Measurements from ENCODE around the gene LAMC2. TPM values are rescaled to one million over a fixed set of nuclear protein-coding genes. Genes with fewer than 3 reads are reported as not detected.

The LAMC2 gene
- total and polyA plus RNA-seq, 3 experiments from 2014 or later, result not detected

DNA sequence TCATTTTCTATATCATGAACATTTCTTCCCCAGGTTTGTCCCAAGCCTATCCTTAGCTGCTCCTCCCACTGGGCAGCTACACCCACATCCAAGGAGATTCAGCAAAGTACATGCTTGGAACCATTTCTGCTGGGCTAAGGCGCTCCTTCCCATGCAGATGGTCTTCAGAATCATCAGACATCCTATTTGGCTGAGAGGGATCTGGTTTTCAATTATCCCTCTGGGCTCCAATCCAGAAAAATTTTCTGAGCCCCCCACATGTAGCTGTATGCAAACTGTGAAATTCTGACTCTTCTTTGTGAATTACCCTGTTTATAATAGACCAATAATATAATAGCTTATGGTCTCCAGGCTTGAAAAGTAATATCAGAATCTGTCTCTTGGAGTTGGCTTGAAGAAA, 99.2 kb downstream of the LAMC2 start:
- Mint-ChIP-seq H3K27ac (no peak overlapping the region), H3K9me3 (no peaks in the 10 kb centered on the region), H3K4me1 (no peaks in the 10 kb centered on the region), H3K36me3 (no peaks in the 10 kb centered on the region), H3K27me3 (peaks cover 8 to 29% of the 10 kb centered on the region in 2 donors), H3K4me3 (no peak overlapping the region)
- Histone ChIP-seq H3K36me3 (ENCODE audit: insufficient read depth, low read length) (no peaks in the 10 kb centered on the region), H3K4me3 (ENCODE audit: low read length) (no peak overlapping the region), H3K27ac (ENCODE audit: low read depth, low read length) (no peak overlapping the region), H3K27me3 (ENCODE audit: insufficient read depth, low read length, poor library complexity, severe bottlenecking) (no peaks in the 10 kb centered on the region), H3K9me3 (ENCODE audit: low read length) (no peaks in the 10 kb centered on the region), H3K4me1 (ENCODE audit: insufficient read depth, low read length) (no peaks in the 10 kb centered on the region)
- CTCF ChIA-PET, result interaction anchor here (0.9 kb wide), 1 partner anchor 399 kb away, joined by 3 read pairs; no protein-coding TSS in a partner anchor
- POLR2A ChIA-PET, result no interaction called here
- no peak for DNase-seq

GRCh38 chr1:183285746-183286145, 99.7 kb downstream of the LAMC2 start:
- no peak overlapping the region for H3K4me3 ChIP-seq (ENCODE audit: low read length)
- H3K36me3 ChIP-seq (ENCODE audit: insufficient read depth, low read length), result no peaks in the 10 kb centered on the region
- Mint-ChIP-seq H3K9me3 (no peaks in the 10 kb centered on the region), H3K27ac (no peak overlapping the region), H3K36me3 (no peaks in the 10 kb centered on the region), H3K27me3 (peaks cover 8 to 29% of the 10 kb centered on the region in 2 donors), H3K4me1 (no peaks in the 10 kb centered on the region), H3K4me3 (no peak overlapping the region)
- H3K9me3 ChIP-seq (ENCODE audit: low read length), result no peaks in the 10 kb centered on the region
- H3K27ac ChIP-seq (ENCODE audit: low read depth, low read length), result no peak overlapping the region
- ChIA-PET POLR2A (no interaction called here), CTCF (interaction anchor here (0.9 kb wide), 1 partner anchor 399 kb away, joined by 3 read pairs; no protein-coding TSS in a partner anchor)
- no peaks in the 10 kb centered on the region for H3K4me1 ChIP-seq (ENCODE audit: insufficient read depth, low read length)
- DNase-seq, result no peak
- no peaks in the 10 kb centered on the region for H3K27me3 ChIP-seq (ENCODE audit: insufficient read depth, low read length, poor library complexity, severe bottlenecking)

DNA sequence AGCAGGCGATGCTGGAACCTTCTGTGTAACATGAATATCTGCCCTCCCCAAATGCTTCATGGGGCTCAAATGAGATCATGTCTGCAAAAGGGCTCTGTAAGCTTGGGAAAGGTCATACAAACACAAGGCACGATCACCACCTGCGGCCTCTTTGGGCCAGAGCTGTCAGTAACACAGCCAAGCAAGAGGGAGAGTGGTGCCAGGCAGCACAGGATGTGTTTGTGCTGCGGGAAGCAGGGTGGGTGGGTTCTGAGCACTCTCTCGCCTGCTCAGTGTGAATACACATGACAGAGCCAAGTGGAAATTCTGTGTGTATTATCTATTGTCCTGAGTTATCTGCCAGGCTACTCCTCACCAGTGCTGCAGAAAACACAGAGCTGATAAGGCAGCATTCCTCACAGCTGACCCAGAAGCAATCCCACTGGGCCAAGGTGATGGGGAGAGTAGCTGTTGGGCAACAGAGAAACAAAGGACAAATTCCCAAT, 101.2 kb downstream of the LAMC2 start:
- no peaks in the 10 kb centered on the region for H3K36me3 ChIP-seq (ENCODE audit: insufficient read depth, low read length)
- no peaks in the 10 kb centered on the region for H3K9me3 ChIP-seq (ENCODE audit: low read length)
- H3K27me3 Mint-ChIP-seq, result peaks cover 9 to 16% of the 10 kb centered on the region in 2 donors
- CTCF ChIA-PET, result no interaction called here
- H3K4me3 ChIP-seq (ENCODE audit: low read length), result no peak overlapping the region
- DNase-seq, result no peak
- POLR2A ChIA-PET, result no interaction called here
- no peak overlapping the region for H3K27ac ChIP-seq (ENCODE audit: low read depth, low read length)
- no peaks in the 10 kb centered on the region for H3K4me1 ChIP-seq (ENCODE audit: insufficient read depth, low read length)
- no peaks in the 10 kb centered on the region for H3K27me3 ChIP-seq (ENCODE audit: insufficient read depth, low read length, poor library complexity, severe bottlenecking)
- H3K27ac Mint-ChIP-seq, result no peak overlapping the region
- H3K4me1 Mint-ChIP-seq, result no peaks in the 10 kb centered on the region
- H3K9me3 Mint-ChIP-seq, result no peaks in the 10 kb centered on the region
- H3K4me3 Mint-ChIP-seq, result no peak overlapping the region
- H3K36me3 Mint-ChIP-seq, result no peaks in the 10 kb centered on the region

- no peak overlapping the region for H3K4me3 ChIP-seq (ENCODE audit: low read length)
- H3K4me1 ChIP-seq (ENCODE audit: insufficient read depth, low read length), result no peaks in the 10 kb centered on the region
- CTCF ChIA-PET, result interaction anchor here (1.6 kb wide), 1 partner anchor 9 kb away, joined by 3 read pairs; no protein-coding TSS in a partner anchor
- peaks cover 9 to 10% of the 10 kb centered on the region in 2 donors for H3K27me3 Mint-ChIP-seq
- POLR2A ChIA-PET, result no interaction called here
- no peak for DNase-seq
- H3K27me3 ChIP-seq (ENCODE audit: insufficient read depth, low read length, poor library complexity, severe bottlenecking), result no peaks in the 10 kb centered on the region
- H3K9me3 ChIP-seq (ENCODE audit: low read length), result no peaks in the 10 kb centered on the region
- no peaks in the 10 kb centered on the region for H3K4me1 Mint-ChIP-seq
- H3K9me3 Mint-ChIP-seq, result no peaks in the 10 kb centered on the region
- no peak overlapping the region for H3K4me3 Mint-ChIP-seq
- H3K27ac ChIP-seq (ENCODE audit: low read depth, low read length), result no peak overlapping the region
- no peaks in the 10 kb centered on the region for H3K36me3 ChIP-seq (ENCODE audit: insufficient read depth, low read length)
- no peak overlapping the region for H3K27ac Mint-ChIP-seq
- no peaks in the 10 kb centered on the region for H3K36me3 Mint-ChIP-seq
Observed at GRCh38 chr1:183288583-183288982, 102.5 kb downstream of the LAMC2 start.

DNA sequence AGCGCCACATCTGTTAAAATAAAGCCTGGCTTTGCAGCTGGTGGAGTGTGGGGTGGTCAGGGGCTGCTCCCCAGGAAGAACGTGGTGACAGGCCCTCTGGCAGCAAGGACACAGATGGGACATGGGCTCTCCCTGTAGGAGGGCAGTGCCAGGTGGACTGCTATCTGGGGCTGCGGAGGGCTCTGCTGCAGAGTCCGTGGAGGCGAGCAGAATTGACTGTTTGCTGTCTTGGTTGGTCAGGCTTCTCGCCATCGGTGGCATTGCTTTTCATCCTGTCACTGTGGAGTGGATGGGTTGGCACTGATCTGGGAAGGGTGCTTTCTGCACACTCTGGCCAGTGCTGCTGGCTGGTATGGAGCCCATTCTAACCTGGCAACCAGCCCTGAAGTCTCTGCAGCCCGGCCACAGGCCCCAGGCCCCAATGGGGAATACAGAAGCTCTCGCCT, 103.0 kb downstream of the LAMC2 start:
- no peak overlapping the region for H3K27ac ChIP-seq (ENCODE audit: low read depth, low read length)
- H3K36me3 ChIP-seq (ENCODE audit: insufficient read depth, low read length), result no peaks in the 10 kb centered on the region
- Mint-ChIP-seq H3K4me1 (no peaks in the 10 kb centered on the region), H3K36me3 (no peaks in the 10 kb centered on the region), H3K9me3 (no peaks in the 10 kb centered on the region), H3K27me3 (peaks cover 7 to 9% of the 10 kb centered on the region in 2 donors), H3K4me3 (no peak overlapping the region), H3K27ac (no peak overlapping the region)
- no peak for DNase-seq
- no peaks in the 10 kb centered on the region for H3K9me3 ChIP-seq (ENCODE audit: low read length)
- ChIA-PET POLR2A (no interaction called here), CTCF (interaction anchor here (1.6 kb wide), 1 partner anchor 10 kb away, joined by 3 read pairs; no protein-coding TSS in a partner anchor)
- H3K27me3 ChIP-seq (ENCODE audit: insufficient read depth, low read length, poor library complexity, severe bottlenecking), result no peaks in the 10 kb centered on the region
- no peak overlapping the region for H3K4me3 ChIP-seq (ENCODE audit: low read length)
- no peaks in the 10 kb centered on the region for H3K4me1 ChIP-seq (ENCODE audit: insufficient read depth, low read length)

- no peaks in the 10 kb centered on the region for H3K27me3 ChIP-seq (ENCODE audit: insufficient read depth, low read length, poor library complexity, severe bottlenecking)
- Mint-ChIP-seq H3K36me3 (no peaks in the 10 kb centered on the region), H3K4me3 (no peak overlapping the region), H3K4me1 (no peaks in the 10 kb centered on the region), H3K27ac (no peak overlapping the region), H3K27me3 (peaks cover 5 to 7% of the 10 kb centered on the region in 2 donors), H3K9me3 (no peaks in the 10 kb centered on the region)
- H3K9me3 ChIP-seq (ENCODE audit: low read length), result no peaks in the 10 kb centered on the region
- no peak overlapping the region for H3K4me3 ChIP-seq (ENCODE audit: low read length)
- ChIA-PET CTCF (no interaction called here), POLR2A (no interaction called here)
- no peak overlapping the region for H3K27ac ChIP-seq (ENCODE audit: low read depth, low read length)
- no peaks in the 10 kb centered on the region for H3K36me3 ChIP-seq (ENCODE audit: insufficient read depth, low read length)
- no peak for DNase-seq
- H3K4me1 ChIP-seq (ENCODE audit: insufficient read depth, low read length), result no peaks in the 10 kb centered on the region
Observed at GRCh38 chr1:183290628-183291027, 104.6 kb downstream of the LAMC2 start.

- Mint-ChIP-seq H3K27ac (no peak overlapping the region), H3K4me3 (no peak overlapping the region), H3K36me3 (no peaks in the 10 kb centered on the region), H3K9me3 (no peaks in the 10 kb centered on the region), H3K27me3 (peaks cover 5 to 8% of the 10 kb centered on the region in 2 donors), H3K4me1 (no peaks in the 10 kb centered on the region)
- H3K36me3 ChIP-seq (ENCODE audit: insufficient read depth, low read length), result no peaks in the 10 kb centered on the region
- H3K9me3 ChIP-seq (ENCODE audit: low read length), result no peaks in the 10 kb centered on the region
- no peak for DNase-seq
- H3K4me3 ChIP-seq (ENCODE audit: low read length), result no peak overlapping the region
- no peak overlapping the region for H3K27ac ChIP-seq (ENCODE audit: low read depth, low read length)
- no peaks in the 10 kb centered on the region for H3K27me3 ChIP-seq (ENCODE audit: insufficient read depth, low read length, poor library complexity, severe bottlenecking)
- ChIA-PET POLR2A (no interaction called here), CTCF (no interaction called here)
- H3K4me1 ChIP-seq (ENCODE audit: insufficient read depth, low read length), result no peaks in the 10 kb centered on the region
Observed at GRCh38 chr1:183291216-183291762, 105.2 kb downstream of the LAMC2 start.

DNA sequence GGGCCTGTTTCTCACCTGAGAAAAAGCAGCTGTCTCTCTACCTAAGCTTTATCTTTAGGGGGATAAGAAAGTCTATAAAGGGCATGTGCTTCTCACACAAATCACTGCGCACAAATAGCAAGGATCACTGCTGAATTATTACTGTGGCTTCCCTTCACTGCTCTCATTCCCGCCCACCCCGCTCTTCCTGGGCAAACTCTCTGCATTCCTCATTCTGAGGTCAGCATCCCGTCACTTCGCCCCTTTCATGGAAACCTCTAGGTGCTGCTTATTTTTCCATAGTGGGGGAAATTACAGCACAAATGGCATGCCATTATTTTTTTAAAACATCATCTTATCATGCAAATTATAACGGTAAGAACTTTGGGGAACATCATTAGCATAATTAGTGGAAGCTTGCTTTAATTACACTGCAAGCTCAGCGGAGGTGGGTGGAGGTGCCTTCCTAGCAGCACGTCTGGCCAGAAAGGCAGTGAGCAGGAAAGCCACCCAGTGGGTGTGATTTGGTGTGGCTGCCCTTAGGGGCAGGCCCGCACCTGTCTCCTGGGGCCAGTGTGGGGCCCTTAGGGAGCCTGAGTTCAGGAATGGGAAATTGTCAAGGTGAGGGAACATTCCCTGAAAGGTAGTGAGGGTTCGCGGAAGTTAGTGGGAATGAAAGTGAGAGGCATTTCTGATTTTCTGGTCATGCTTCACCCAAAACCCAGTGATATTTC, 105.9 kb downstream of the LAMC2 start:
- DNase-seq, result no peak
- Mint-ChIP-seq H3K27me3 (peaks cover 5 to 7% of the 10 kb centered on the region in 2 donors), H3K4me3 (no peak overlapping the region), H3K9me3 (no peaks in the 10 kb centered on the region), H3K36me3 (no peaks in the 10 kb centered on the region), H3K27ac (no peak overlapping the region), H3K4me1 (no peaks in the 10 kb centered on the region)
- Histone ChIP-seq H3K9me3 (ENCODE audit: low read length) (no peaks in the 10 kb centered on the region), H3K36me3 (ENCODE audit: insufficient read depth, low read length) (no peaks in the 10 kb centered on the region), H3K4me1 (ENCODE audit: insufficient read depth, low read length) (no peaks in the 10 kb centered on the region), H3K4me3 (ENCODE audit: low read length) (no peak overlapping the region), H3K27ac (ENCODE audit: low read depth, low read length) (no peak overlapping the region), H3K27me3 (ENCODE audit: insufficient read depth, low read length, poor library complexity, severe bottlenecking) (no peaks in the 10 kb centered on the region)
- POLR2A ChIA-PET, result no interaction called here
- CTCF ChIA-PET, result no interaction called here
